Ishikawa (cell line): ENCODE measurements around the gene SDF2L1.

Experiments used
- CEBPB ChIP-seq: IDR thresholded peaks from 2 replicates; pipeline ENCODE4 v1.6.1; 2012
- EGR1 ChIP-seq: IDR thresholded peaks from 2 replicates; pipeline ENCODE4 v1.6.1; 2012
- EP300 ChIP-seq: IDR thresholded peaks from 2 replicates; pipeline ENCODE4 v1.6.1; 2012; ENCODE audit warnings: borderline replicate concordance
- FOXM1 ChIP-seq: IDR thresholded peaks from 2 replicates; pipeline ENCODE4 v1.6.1; 2012; ENCODE audit warnings: low read depth, borderline replicate concordance
- NFIC ChIP-seq: IDR thresholded peaks from 2 replicates; pipeline ENCODE4 v1.6.1; 2012
- RAD21 ChIP-seq: IDR thresholded peaks from 2 replicates; pipeline ENCODE4 v1.6.1; 2012; ENCODE audit warnings: low read depth
- REST ChIP-seq: IDR thresholded peaks from 2 replicates; pipeline ENCODE4 v1.6.1; 2012; ENCODE audit warnings: low read depth, mild to moderate bottlenecking
- TAF1 ChIP-seq: IDR thresholded peaks from 2 replicates; pipeline ENCODE4 v1.6.1; 2012; ENCODE audit warnings: low read depth, mild to moderate bottlenecking
- TCF12 ChIP-seq: IDR thresholded peaks from 2 replicates; pipeline ENCODE4 v1.6.1; 2012; ENCODE audit warnings: low read depth
- TEAD4 ChIP-seq: IDR thresholded peaks from 2 replicates; pipeline ENCODE4 v1.6.1; 2012
- YY1 ChIP-seq: IDR thresholded peaks from 2 replicates; pipeline ENCODE4 v1.6.1; 2012; ENCODE audit warnings: low read depth
- ZBTB7A ChIP-seq: IDR thresholded peaks from 2 replicates; pipeline ENCODE4 v1.6.1; 2012; ENCODE audit warnings: low read depth

- TF ChIP-seq NFIC (no peak), REST (no peak), TAF1 (no peak), RAD21 (no peak), CEBPB (no peak), TCF12 (no peak), ZBTB7A (no peak), TEAD4 (no peak), YY1 (no peak), EP300 (no peak), EGR1 (no peak), FOXM1 (no peak)
Observed at GRCh38 chr22:21684492-21685163, 42.5 kb downstream of the SDF2L1 start.
